ENCODE results near the gene CRACR2A.

CRACR2A gene

GRCh38 chr12:3681595-3682061, 71.3 kb downstream of the CRACR2A start:
- DNase-seq = no peak

GRCh38 chr12:3680919-3681594, 71.9 kb downstream of the CRACR2A start:
- DNase-seq = no peak

- no peak for DNase-seq
Observed at GRCh38 chr12:3679831-3680230, 73.1 kb downstream of the CRACR2A start.

GRCh38 chr12:3677609-3678008, 75.3 kb downstream of the CRACR2A start:
- no peak for DNase-seq

- DNase-seq = no peak
Observed at GRCh38 chr12:3673981-3674708, 78.8 kb downstream of the CRACR2A start.

GRCh38 chr12:3672113-3672509, 80.8 kb downstream of the CRACR2A start:
- no peak for DNase-seq

- no peak for DNase-seq
Observed at GRCh38 chr12:3671330-3672112, 81.4 kb downstream of the CRACR2A start.

GRCh38 chr12:3670083-3670620, 82.8 kb downstream of the CRACR2A start:
- no peak for DNase-seq

GRCh38 chr12:3669594-3669993, 83.3 kb downstream of the CRACR2A start:
- no peak for DNase-seq

- no peak for DNase-seq
Observed at GRCh38 chr12:3668479-3669165, 84.3 kb downstream of the CRACR2A start.

- no peak for DNase-seq
Observed at GRCh38 chr12:3667485-3667884, 85.4 kb downstream of the CRACR2A start.

- no peak for DNase-seq
Observed at GRCh38 chr12:3666441-3666840, 86.5 kb downstream of the CRACR2A start.

- DNase-seq = no peak
Observed at GRCh38 chr12:3662521-3662921, 90.4 kb downstream of the CRACR2A start.

GRCh38 chr12:3661028-3661427, 91.9 kb downstream of the CRACR2A start:
- DNase-seq = no peak

- DNase-seq = no peak
Observed at GRCh38 chr12:3658327-3659163, 94.4 kb downstream of the CRACR2A start.

- DNase-seq = no peak
Observed at GRCh38 chr12:3656946-3657622, 95.8 kb downstream of the CRACR2A start.

GRCh38 chr12:3655328-3655900, 97.5 kb downstream of the CRACR2A start:
- DNase-seq = no peak

GRCh38 chr12:3651585-3652424, 101.1 kb downstream of the CRACR2A start:
- DNase-seq = no peak

- DNase-seq = no peak
Observed at GRCh38 chr12:3647504-3647903, 105.4 kb downstream of the CRACR2A start.

Measured in left hindlimb (tissue), 1 donor.